Effector memory CD8-positive, alpha-beta T cell (primary cell): ENCODE data around the gene EXOC6.
A peak's percentile ranks its signal among the peaks of the same experiment; 100 is the strongest.
"Not testable (repeated sequence)": the region's sequence is repeated elsewhere in the genome, so short reads cannot be mapped to it uniquely, and the experiment has no call there.

Source experiments
- ATAC-seq: fragments of 150-1000 bp; cut with Tn5 transposase; replicated peaks from 2 replicates; pipeline ENCODE4 v1.10.0; 2021; ENCODE audit warnings: mild to moderate bottlenecking, moderate library complexity
- DNase-seq, 3 experiments: peaks; one replicate each; pipeline ENCODE4 v3.0.0; 2021
- H3K27ac Mint-ChIP-seq, 2 donors: one replicate each; pipeline ENCODE4 v1.8.0; 2022; ENCODE audit warnings: mild to moderate bottlenecking in 2 of 2, mixed read lengths in 2 of 2, moderate library complexity in 2 of 2
- H3K27me3 Mint-ChIP-seq, 2 donors: one replicate each; pipeline ENCODE4 v1.8.0; 2022; ENCODE audit warnings: mixed read lengths in 2 of 2
- H3K36me3 Mint-ChIP-seq: one replicate; pipeline ENCODE4 v1.8.0; 2022; ENCODE audit warnings: mild to moderate bottlenecking, moderate library complexity, mixed read lengths; ENCODE audit not compliant: insufficient read depth
- H3K4me1 Mint-ChIP-seq, 2 donors: one replicate each; pipeline ENCODE4 v1.8.0; 2022; ENCODE audit warnings: low read depth in 2 of 2, mixed read lengths in 2 of 2
- H3K4me3 Mint-ChIP-seq, 2 donors: one replicate each; pipeline ENCODE4 v1.8.0; 2022; ENCODE audit warnings: mild to moderate bottlenecking in 2 of 2, mixed read lengths in 2 of 2, moderate library complexity in 2 of 2
- H3K9me3 Mint-ChIP-seq, 2 donors: one replicate each; pipeline ENCODE4 v1.8.0; 2022; ENCODE audit warnings: mixed read lengths in 2 of 2

EXOC6 gene

DNA sequence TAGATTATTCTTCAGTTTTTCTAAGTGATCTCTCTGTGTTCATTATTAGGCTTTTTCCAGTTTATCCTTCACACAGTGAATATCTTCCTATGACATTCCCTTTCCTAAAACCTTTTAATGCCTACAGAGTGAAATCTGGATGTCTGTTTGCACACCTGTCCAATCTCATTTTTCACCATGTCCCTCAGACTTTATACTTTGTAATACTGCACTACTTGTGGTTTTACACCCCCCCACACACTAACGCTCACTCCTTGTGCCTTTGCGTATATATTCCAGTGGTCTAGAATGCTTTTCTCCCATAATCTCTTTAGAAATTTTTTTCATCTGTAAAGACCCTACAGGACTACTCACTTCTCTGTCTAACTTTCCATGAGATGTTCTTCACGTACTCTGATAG lies 98.2 kb downstream of the EXOC6 start:
- H3K27ac Mint-ChIP-seq: no peak overlapping the region
- H3K4me1 Mint-ChIP-seq: peaks cover 0 to 3% of the 10 kb centered on the region in 2 donors
- H3K27me3 Mint-ChIP-seq: no peaks in the 10 kb centered on the region
- ATAC-seq (no peak), DNase-seq (no peak)
- peaks cover 0 to 2% of the 10 kb centered on the region in 2 donors for H3K9me3 Mint-ChIP-seq
- peaks cover 23% of the 10 kb centered on the region for H3K36me3 Mint-ChIP-seq
- H3K4me3 Mint-ChIP-seq: no peak overlapping the region

GRCh38 chr10:92952573-92952972 lies 104.3 kb downstream of the EXOC6 start:
- not testable (repeated sequence) for H3K27me3 Mint-ChIP-seq, H3K4me3 Mint-ChIP-seq

GRCh38 chr10:92957223-92958010 lies 109.1 kb downstream of the EXOC6 start:
- H3K4me3 Mint-ChIP-seq: no peak overlapping the region
- DNase-seq (no peak), ATAC-seq (no peak)
- no peaks in the 10 kb centered on the region for H3K4me1 Mint-ChIP-seq
- no peaks in the 10 kb centered on the region for H3K9me3 Mint-ChIP-seq
- peaks cover 4% of the 10 kb centered on the region for H3K36me3 Mint-ChIP-seq
- H3K27me3 Mint-ChIP-seq: no peaks in the 10 kb centered on the region
- H3K27ac Mint-ChIP-seq: peak overlapping the region in 1 of 2 donors; percentile 21

More at GRCh38 chr10:92952573-92952972, 104.3 kb downstream of the EXOC6 start:
- not testable (repeated sequence) for H3K27ac Mint-ChIP-seq, ATAC-seq, DNase-seq, H3K4me1 Mint-ChIP-seq, H3K9me3 Mint-ChIP-seq, H3K36me3 Mint-ChIP-seq

DNA sequence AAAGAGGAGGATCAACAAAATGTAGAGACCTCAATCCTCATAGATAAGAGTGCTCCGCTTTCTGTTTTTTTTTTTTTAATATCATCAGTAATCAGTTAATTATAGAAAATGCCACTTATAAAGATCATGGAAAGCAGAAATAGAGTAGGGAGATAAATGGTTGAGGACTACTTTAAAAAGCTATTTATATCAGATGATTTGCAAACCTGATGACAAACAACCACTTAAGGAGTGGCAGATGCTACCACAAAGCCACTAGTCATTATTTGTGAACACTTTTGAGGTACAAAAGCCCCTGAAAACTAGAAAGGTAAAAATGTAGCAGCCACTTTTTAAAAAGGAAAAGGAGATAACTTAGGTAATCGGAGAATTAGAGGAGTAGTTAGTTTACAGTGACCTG lies 113.3 kb downstream of the EXOC6 start:
- Mint-ChIP-seq H3K4me1 (no peaks in the 10 kb centered on the region), H3K4me3 (no peak overlapping the region), H3K36me3 (no peaks in the 10 kb centered on the region), H3K27ac (peak overlapping the region in 1 of 2 donors; percentile 50), H3K27me3 (no peaks in the 10 kb centered on the region), H3K9me3 (no peaks in the 10 kb centered on the region)
- DNase-seq (no peak), ATAC-seq (no peak)

GRCh38 chr10:92965314-92965713 lies 117.0 kb downstream of the EXOC6 start:
- Mint-ChIP-seq H3K27ac (no peak overlapping the region), H3K4me1 (no peaks in the 10 kb centered on the region)
- DNase-seq: no peak

GRCh38 chr10:92967641-92968040 lies 119.3 kb downstream of the EXOC6 start:
- DNase-seq (no peak), ATAC-seq (no peak)
- Mint-ChIP-seq H3K9me3 (no peaks in the 10 kb centered on the region), H3K36me3 (peaks cover 4% of the 10 kb centered on the region), H3K4me3 (no peak overlapping the region), H3K27me3 (no peaks in the 10 kb centered on the region), H3K27ac (no peak overlapping the region), H3K4me1 (peaks cover 0 to 4% of the 10 kb centered on the region in 2 donors)

More at GRCh38 chr10:92965314-92965713, 117.0 kb downstream of the EXOC6 start:
- no peaks in the 10 kb centered on the region for H3K9me3 Mint-ChIP-seq
- H3K36me3 Mint-ChIP-seq: no peaks in the 10 kb centered on the region
- no peaks in the 10 kb centered on the region for H3K27me3 Mint-ChIP-seq
- ATAC-seq: no peak
- no peak overlapping the region for H3K4me3 Mint-ChIP-seq

DNA sequence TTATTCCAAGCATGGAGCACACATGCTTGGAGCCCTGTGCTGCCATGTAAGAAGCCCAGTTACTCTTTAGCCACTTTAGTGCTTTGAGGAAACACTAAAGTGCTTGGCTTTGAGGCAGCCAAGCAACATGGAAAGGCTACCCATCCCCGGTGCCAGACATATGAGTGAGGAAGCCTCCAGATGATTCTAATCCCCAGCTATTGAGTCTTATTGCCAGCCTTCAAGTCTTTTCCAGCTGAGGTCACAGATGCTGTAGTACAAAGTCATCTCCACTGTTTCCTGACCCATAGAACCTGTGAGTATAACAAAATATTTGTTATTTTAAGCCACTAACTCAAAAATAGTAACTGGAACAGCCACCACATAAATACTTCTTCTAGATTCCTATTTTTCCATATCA lies 120.8 kb downstream of the EXOC6 start:
- Mint-ChIP-seq H3K27me3 (no peaks in the 10 kb centered on the region), H3K4me3 (no peak overlapping the region), H3K9me3 (no peaks in the 10 kb centered on the region), H3K27ac (no peak overlapping the region), H3K4me1 (peaks cover 0 to 4% of the 10 kb centered on the region in 2 donors), H3K36me3 (peaks cover 4% of the 10 kb centered on the region)
- DNase-seq (no peak), ATAC-seq (no peak)

GRCh38 chr10:92970301-92971070 lies 122.2 kb downstream of the EXOC6 start:
- peaks cover 0 to 4% of the 10 kb centered on the region in 2 donors for H3K4me1 Mint-ChIP-seq
- H3K27me3 Mint-ChIP-seq: no peaks in the 10 kb centered on the region
- H3K27ac Mint-ChIP-seq: peak overlapping the region in 1 of 2 donors; percentile 42
- no peak overlapping the region for H3K4me3 Mint-ChIP-seq
- no peak for ATAC-seq
- no peaks in the 10 kb centered on the region for H3K9me3 Mint-ChIP-seq
- no peak for DNase-seq
- peaks cover 8% of the 10 kb centered on the region for H3K36me3 Mint-ChIP-seq

GRCh38 chr10:92972066-92972870 lies 123.9 kb downstream of the EXOC6 start:
- Mint-ChIP-seq H3K36me3 (peaks cover 8% of the 10 kb centered on the region), H3K4me1 (peaks cover 0 to 4% of the 10 kb centered on the region in 2 donors), H3K9me3 (no peaks in the 10 kb centered on the region), H3K4me3 (no peak overlapping the region), H3K27me3 (no peaks in the 10 kb centered on the region), H3K27ac (peak overlapping the region in 1 of 2 donors; percentile 55)
- ATAC-seq: no peak
- DNase-seq: no peak

DNA sequence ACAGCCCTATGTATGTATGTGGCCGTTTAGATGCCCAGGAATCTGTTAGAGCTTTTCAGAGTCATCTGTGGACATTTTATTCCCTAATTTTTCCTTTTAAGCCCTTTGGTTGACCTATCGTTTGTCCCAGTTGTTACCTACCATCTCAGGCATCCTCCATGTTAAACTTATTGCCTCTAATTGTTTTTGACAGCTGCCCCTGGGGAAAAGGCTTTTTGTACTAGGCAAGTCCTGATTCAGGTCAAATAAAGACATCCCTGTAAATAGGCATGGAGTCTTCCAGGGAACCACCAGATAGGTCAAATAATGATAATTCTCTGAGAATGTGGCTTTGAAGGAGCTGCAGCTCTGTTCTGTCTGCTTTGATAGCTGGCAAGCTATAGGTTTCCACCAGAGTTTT lies 124.6 kb downstream of the EXOC6 start:
- H3K36me3 Mint-ChIP-seq: peaks cover 8% of the 10 kb centered on the region
- ATAC-seq (no peak), DNase-seq (no peak)
- H3K27ac Mint-ChIP-seq: no peak overlapping the region
- no peaks in the 10 kb centered on the region for H3K27me3 Mint-ChIP-seq
- peaks cover 0 to 4% of the 10 kb centered on the region in 2 donors for H3K4me1 Mint-ChIP-seq
- H3K4me3 Mint-ChIP-seq: no peak overlapping the region
- no peaks in the 10 kb centered on the region for H3K9me3 Mint-ChIP-seq

DNA sequence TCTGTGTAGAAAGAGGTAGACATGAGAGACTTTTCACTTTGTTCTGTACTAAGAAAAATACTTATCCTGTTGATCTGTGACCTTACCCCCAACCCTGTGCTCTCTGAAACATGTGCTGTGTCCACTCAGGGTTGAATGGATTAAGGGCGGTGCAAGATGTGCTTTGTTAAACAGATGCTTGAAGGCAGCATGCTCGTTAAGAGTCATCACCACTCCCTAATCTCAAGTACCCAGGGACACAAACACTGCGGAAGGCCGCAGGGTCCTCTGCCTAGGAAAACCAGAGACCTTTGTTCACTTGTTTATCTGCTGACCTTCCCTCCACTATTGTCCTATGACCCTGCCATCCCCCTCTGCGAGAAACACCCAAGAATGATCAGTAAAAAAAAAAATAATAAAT lies 128.0 kb downstream of the EXOC6 start:
- ATAC-seq, DNase-seq, H3K4me3 Mint-ChIP-seq, H3K36me3 Mint-ChIP-seq, H3K4me1 Mint-ChIP-seq, H3K9me3 Mint-ChIP-seq, H3K27me3 Mint-ChIP-seq, H3K27ac Mint-ChIP-seq: not testable (repeated sequence)

DNA sequence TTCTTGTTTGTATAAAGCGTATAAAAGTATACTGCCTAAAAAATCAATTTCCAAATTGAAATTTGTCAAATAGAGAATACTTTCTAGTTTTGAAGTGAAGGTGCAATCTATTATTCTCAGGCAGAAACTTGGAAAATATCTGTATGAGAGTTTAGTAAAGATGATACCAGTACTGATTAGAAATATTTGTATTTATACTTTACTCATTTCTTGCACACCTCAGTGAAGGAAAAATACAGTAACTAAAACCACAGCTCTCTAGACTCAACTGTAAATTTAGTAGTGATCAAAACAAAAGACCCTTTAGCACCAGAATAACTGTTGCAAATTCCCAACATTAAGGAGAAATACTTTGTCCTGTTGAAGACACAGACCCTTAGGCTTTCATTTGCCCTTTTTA lies 140.9 kb downstream of the EXOC6 start:
- Mint-ChIP-seq H3K27me3 (no peaks in the 10 kb centered on the region), H3K36me3 (no peaks in the 10 kb centered on the region), H3K4me1 (peaks cover 4 to 6% of the 10 kb centered on the region in 2 donors), H3K4me3 (no peak overlapping the region), H3K27ac (no peak overlapping the region), H3K9me3 (peaks cover 0 to 6% of the 10 kb centered on the region in 2 donors)
- DNase-seq (no peak), ATAC-seq (no peak)

DNA sequence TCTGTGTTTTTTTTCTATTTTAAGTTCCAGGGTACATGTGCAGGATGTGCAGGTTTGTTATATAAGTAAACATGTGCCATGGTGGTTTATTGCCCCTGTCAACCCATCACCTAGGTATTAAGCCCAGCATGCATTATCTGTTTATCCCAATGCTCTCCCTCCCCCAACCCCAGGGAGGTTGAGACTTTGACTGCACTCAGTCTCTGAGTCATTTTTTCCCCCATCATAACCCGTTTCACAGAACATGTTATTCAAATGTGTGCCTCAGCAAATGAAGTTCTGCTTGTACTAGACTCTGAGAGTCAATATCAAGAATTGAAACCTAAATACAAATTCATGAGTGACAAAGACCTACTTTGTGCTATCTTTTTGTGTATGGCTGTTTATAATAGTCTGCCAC lies 142.3 kb downstream of the EXOC6 start:
- Mint-ChIP-seq H3K36me3 (no peaks in the 10 kb centered on the region), H3K4me3 (no peak overlapping the region), H3K4me1 (peaks cover 3 to 4% of the 10 kb centered on the region in 2 donors), H3K9me3 (no peaks in the 10 kb centered on the region), H3K27ac (no peak overlapping the region), H3K27me3 (no peaks in the 10 kb centered on the region)
- ATAC-seq (no peak), DNase-seq (no peak)
